Measurements from ENCODE around the gene UNC13A. TPM values are rescaled to one million over a fixed set of nuclear protein-coding genes. Genes with fewer than 3 reads are reported as not detected.

The UNC13A gene
- polyA plus RNA-seq, 10 donors: 0.04 to 0.36 (median 0.15) TPM

GRCh38 chr19:17626456-17627015 lies 61.6 kb downstream of the UNC13A start:
- no peak for DNase-seq

- no peak for DNase-seq
Measured at GRCh38 chr19:17625980-17626379, 62.2 kb downstream of the UNC13A start.

DNA sequence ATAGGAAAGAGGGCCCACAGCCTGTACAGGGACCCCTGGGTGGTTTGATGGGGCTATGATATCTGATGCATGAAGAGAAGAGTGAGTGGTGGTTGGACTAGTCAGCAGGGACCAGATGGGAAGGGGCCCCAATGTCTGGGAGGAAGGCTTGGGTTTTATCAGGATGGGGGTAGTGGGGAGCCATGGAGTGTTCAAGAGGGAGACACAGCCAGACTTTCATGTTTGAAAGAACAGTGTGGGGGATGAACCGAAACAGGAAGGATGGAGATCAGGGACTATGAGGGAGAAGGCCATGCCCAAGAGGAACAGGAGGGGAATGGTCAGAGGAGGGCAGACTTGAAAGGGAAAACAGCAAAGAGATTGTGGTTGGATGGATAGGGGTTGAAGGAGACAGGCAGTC lies 63.1 kb downstream of the UNC13A start:
- DNase-seq: no peak

- DNase-seq: no peak
Measured at GRCh38 chr19:17624314-17624991, 63.7 kb downstream of the UNC13A start.

DNA sequence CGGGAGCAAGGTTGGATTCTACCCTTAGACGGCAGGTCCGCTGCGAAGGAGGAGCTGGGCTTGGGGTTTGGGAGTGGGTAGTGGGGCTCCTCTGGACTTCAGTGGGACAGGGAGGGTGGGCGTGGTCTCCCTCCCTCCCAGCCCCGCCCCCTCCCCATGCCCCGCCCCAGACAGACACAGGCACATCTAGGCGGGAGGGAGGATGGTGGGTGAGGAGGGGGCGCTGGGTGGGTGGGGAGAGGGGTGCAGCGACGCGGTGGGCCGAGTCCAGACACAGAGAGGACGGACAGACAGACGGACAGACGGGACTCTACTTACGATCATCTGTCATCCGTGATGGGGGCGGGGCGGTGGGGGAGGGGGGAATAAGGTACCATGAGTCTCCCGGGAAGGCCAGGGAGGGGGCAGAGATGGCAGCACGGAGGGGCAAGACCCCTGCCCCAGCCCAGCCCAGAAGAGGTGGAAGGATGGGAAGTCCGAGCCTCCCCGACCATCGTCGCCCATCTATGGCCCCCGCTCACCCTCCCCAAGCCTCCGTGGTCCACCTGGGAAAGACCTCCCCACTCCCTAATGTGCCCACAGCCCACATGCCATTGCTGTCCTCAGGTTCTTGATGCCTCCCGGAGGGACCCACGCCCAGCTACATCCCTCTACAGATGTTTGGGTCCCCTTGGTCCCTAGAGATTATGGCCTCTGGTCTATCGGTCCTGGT lies 64.8 kb downstream of the UNC13A start:
- DNase-seq: no peak

- no peak for DNase-seq
Measured at GRCh38 chr19:17620696-17621095, 67.5 kb downstream of the UNC13A start.

- no peak for DNase-seq
Measured at GRCh38 chr19:17618936-17619335, 69.2 kb downstream of the UNC13A start.

DNA sequence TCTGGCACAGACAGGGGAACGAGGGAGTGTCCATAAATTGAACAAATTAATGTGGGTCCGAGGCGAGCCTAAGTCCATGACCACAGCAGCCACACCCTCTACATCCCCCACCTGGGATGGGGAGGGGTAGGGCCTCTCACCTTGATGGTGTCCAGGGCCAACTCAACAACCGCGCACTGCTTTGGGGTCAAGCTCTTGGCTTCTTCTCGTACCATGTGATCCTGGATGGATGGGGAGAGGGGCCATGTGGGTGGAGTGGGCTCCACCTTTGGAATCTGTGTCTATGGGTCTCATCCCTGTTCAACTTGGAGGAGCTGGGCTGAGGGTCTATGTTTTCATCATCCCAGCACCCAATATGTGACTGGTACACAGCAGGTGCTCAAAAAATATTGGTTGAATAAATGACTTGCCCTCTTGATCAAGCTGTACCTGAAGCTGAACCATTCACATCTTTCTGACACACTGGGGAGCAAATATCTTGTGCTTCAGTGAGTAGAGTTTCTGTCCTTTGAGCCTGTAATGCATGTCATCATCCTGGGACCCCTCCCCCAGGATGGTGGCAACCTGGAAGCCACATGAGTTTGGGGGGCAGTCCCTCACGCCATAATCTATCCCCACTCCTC lies 69.8 kb downstream of the UNC13A start:
- no peak for DNase-seq

- DNase-seq: no peak
Measured at GRCh38 chr19:17617807-17618192, 70.4 kb downstream of the UNC13A start.

- DNase-seq: no peak
Measured at GRCh38 chr19:17616961-17617806, 71.0 kb downstream of the UNC13A start.

DNA sequence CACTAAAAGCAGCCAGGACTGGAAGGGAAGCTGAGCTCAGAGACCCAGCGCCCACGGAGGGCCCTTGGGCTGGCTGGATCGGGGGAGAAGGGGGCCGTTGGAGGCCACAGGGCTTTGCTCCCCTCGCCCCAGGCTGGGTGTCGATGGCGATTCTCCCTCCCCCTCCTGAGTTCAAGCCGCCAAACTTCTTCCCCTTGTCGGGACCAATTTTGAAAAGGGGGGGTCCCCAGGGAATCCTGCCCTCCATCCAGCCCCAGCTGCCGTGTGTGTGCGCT lies 71.5 kb downstream of the UNC13A start:
- no peak for DNase-seq

GRCh38 chr19:17615889-17616685 lies 72.1 kb downstream of the UNC13A start:
- peak in 1 of 3 donors; percentile 35 for DNase-seq

- DNase-seq: no peak
Measured at GRCh38 chr19:17614476-17614875, 73.7 kb downstream of the UNC13A start.

DNA sequence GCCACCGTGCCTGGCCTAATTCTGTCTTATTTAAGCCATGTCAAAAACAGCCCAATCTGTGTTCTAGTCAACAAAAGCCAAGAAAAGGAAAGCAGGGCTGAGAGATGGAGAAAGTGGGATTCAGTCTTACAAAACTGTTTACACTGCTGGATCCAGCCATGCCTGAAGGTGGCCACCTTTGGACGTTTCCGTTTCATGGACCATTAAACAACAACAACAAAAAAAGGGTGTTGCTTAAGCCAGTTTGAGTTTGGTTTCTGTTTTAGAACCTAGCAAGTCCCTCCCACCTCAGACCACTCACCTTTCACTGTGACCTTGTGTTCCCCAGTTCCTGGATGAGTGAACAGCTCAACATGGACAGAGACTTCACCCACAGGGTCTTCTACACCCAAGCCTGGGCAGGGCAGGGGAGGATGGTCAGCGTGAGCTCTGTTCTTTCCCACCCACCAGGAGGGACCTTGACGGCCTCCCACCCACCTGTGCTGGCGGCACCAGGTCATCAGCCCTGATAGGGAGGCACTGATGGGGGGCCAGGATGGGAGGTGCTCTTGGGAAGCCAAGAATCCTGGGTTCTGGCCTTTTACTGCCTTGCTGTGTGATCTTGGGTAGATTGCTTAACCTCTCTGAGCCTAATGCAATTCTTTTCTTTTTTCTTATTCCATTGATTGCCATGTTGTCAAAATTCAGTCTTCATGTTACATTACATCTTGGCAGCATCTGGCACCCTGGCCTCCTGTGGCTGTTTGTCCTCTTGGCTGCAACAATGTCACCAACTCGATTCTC lies 76.5 kb downstream of the UNC13A start:
- no peak for DNase-seq

DNA sequence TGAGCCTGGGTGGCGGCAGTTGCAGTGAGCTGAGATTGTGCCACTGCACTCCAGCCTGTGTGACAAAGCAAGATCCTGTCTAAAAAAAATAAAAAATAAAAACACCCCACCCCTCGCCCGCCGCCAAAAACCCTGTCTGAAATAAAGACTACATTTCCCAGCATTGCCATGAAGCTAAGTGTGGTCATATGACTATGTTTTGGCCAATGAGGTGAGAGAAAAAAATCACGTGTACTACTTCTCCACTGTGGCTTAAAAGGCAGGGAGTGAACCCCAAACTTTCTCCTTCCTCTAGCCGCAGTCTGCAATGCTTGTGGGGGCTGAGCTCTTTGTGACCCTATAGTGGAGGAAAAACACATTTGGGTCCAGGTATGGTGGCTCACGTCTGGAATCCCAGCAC lies 77.8 kb downstream of the UNC13A start:
- no peak for DNase-seq

DNA sequence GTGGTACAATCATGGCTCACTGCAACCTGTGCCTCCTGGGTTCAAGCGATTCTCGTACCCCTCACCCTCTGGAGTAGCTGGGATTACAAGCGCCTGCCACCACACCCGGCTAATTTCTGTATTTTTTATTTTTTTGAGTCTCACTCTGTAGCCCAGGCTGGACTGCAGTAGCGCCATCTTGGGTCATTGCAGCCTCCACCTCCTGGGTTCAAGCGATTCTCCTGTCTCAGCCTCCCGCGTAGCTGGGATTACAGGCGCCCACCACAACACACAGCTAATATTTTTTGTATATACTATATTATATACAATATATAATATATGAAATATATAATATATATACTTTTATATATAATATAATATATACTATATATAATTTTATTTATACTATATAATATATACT lies 80.2 kb downstream of the UNC13A start:
- DNase-seq: no peak

DNA sequence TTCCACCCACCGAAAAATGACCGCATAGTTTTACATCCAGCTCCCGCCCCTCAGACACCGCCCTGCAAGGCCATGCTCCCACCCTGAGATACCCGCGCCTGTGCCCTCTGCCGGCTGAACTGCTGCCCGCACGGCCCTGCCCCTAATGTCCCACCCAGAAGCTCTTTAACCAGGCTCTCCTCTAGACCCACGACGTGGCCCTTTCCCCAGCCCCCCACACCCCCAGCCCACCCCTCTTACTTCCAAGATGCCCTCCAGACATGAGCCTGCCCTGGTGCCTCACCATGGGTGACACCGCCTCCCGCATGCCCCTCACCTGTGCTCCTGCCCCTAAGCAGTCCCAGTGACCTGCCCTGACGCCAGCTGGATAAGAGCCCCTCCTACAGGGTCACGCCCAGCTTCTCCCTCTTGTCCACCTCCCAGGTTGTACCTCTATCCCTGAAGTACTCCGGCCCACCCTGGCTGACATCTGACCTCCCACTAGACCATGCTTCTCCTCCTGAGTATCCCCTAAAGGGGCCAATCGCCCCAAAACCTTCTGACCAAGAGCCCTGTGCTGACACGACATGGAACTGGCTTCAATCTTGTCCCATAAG lies 81.5 kb downstream of the UNC13A start:
- no peak for DNase-seq

DNA sequence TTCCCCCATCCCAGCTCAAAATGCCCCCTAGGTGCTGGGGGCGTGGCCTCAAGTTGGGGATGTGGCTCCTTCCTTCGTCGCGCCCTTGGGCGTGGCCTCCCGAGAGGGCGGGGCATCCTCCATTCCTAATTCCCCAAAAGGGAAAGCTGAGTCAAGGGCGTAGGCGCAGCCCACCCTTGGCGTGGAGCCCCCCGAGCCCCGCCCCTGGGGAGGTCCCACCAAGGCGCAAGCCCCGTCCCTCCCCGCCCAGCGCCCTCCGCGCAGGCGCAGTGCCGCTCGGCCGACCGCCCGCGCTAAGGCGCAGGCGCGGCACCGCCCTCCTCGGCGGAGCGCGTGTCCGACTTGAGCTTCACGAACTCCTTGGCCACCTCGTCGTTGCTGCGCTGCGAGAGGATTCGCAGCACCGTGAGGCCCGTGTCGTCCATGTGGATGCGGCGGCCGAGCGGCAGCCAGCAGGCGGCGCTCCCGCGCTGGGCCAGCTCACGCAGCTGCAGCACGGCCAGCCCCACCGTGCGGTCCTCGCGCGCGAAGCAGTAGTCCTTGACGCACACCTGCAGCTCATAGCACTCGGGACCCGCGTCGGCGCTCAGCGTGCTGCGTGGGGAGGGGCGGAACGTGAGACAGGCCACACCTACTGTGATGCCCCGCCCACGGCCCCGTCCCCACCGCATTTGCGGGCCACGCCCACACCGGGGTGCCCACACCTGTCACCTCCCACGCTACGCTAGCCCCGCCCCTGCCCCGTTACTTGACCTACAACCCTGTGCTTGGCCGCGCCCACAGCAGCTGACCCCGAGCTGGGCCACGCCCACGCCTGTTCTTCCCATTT lies 82.2 kb downstream of the UNC13A start:
- DNase-seq: peak; percentile 75 to 90 (median 75)

GRCh38 chr19:17605117-17605516 lies 83.0 kb downstream of the UNC13A start:
- no peak for DNase-seq

Measured in muscle of back (tissue), 11 donors.